GM19467 (cell line): ENCODE results near the gene TRAPPC6A.

ENCODE experiments used
- ATAC-seq: cut with Tn5 transposase; IDR thresholded peaks from one replicate; pipeline ENCODE4 v1.9.1; 2021; ENCODE audit warnings: mild to moderate bottlenecking, moderate library complexity; ENCODE audit not compliant: unreplicated experiment

The TRAPPC6A gene

GRCh38 chr19:45186509-45187334, 8.7 kb upstream of the TRAPPC6A start:
- ATAC-seq = no peak

- no peak for ATAC-seq
Measured at GRCh38 chr19:45184115-45184514, 6.1 kb upstream of the TRAPPC6A start.

GRCh38 chr19:45182758-45183157, 4.7 kb upstream of the TRAPPC6A start:
- no peak for ATAC-seq

- ATAC-seq = no peak
Measured at GRCh38 chr19:45180936-45181335, 2.9 kb upstream of the TRAPPC6A start.

GRCh38 chr19:45179892-45180370, 1.9 kb upstream of the TRAPPC6A start:
- ATAC-seq = no peak

GRCh38 chr19:45179072-45179891, 1.2 kb upstream of the TRAPPC6A start:
- ATAC-seq = no peak

GRCh38 chr19:45178262-45179071, 430 bp upstream of the TRAPPC6A start, which contains the start of gene BLOC1S3:
Gene BLOC1S3 (plus strand): TSS chr19:45178784. CDS start chr19:45179297, 513 bp downstream.
- peak; percentile 77 for ATAC-seq

GRCh38 chr19:45175515-45176345, 2.3 kb downstream of the TRAPPC6A start:
- ATAC-seq = no peak

- no peak for ATAC-seq
Measured at GRCh38 chr19:45173816-45174215, 4.2 kb downstream of the TRAPPC6A start.

- no peak for ATAC-seq
Measured at GRCh38 chr19:45172611-45173208, 5.3 kb downstream of the TRAPPC6A start.

GRCh38 chr19:45172173-45172572, 5.9 kb downstream of the TRAPPC6A start:
- no peak for ATAC-seq

- no peak for ATAC-seq
Measured at GRCh38 chr19:45171211-45171623, 6.8 kb downstream of the TRAPPC6A start.

GRCh38 chr19:45170146-45171106, 7.6 kb downstream of the TRAPPC6A start:
- no peak for ATAC-seq

GRCh38 chr19:45169602-45170001, 8.4 kb downstream of the TRAPPC6A start:
- ATAC-seq = no peak

- ATAC-seq = no peak
Measured at GRCh38 chr19:45168767-45169351, 9.2 kb downstream of the TRAPPC6A start.

GRCh38 chr19:45166723-45167252, 11.2 kb downstream of the TRAPPC6A start:
- ATAC-seq = no peak

GRCh38 chr19:45164577-45165335, 13.3 kb downstream of the TRAPPC6A start:
- ATAC-seq = peak; percentile 64
